Mesenchymal stem cell (in vitro differentiated cells and primary cell): ENCODE data around the gene NEK11.

Experiments
- DNase-seq: peaks from one replicate; pipeline ENCODE4 v3.0.0-alpha.2; 2013
- H2AFZ ChIP-seq: one replicate; pipeline ENCODE4 v1.6.1; 2013; ENCODE audit warnings: low read depth, mild to moderate bottlenecking, control low read depth, inconsistent platforms, low read length, moderate library complexity
- H2AK5ac ChIP-seq: 2 replicates; pipeline ENCODE4 v1.6.1; 2013; ENCODE audit warnings: low read length, moderate library complexity, mild to moderate bottlenecking, inconsistent platforms; ENCODE audit not compliant: severe bottlenecking
- H2BK120ac ChIP-seq: one replicate; pipeline ENCODE4 v1.6.1; 2013; ENCODE audit warnings: low read depth, mild to moderate bottlenecking, inconsistent platforms, low read length, moderate library complexity
- H2BK12ac ChIP-seq, 2 experiments: one replicate each; pipeline ENCODE4 v1.6.1; 2013; ENCODE audit warnings: inconsistent platforms in 2 of 2, low read length in 2 of 2, mild to moderate bottlenecking in 2 of 2, moderate library complexity in 2 of 2, control low read depth in 1 of 2
- H2BK15ac ChIP-seq: one replicate; pipeline ENCODE4 v1.6.1; 2013; ENCODE audit warnings: mild to moderate bottlenecking, low read depth, inconsistent platforms; ENCODE audit not compliant: poor library complexity, severe bottlenecking
- H2BK5ac ChIP-seq: 2 replicates; pipeline ENCODE4 v1.6.1; 2013; ENCODE audit warnings: low read depth, mild to moderate bottlenecking, low read length, control low read depth, inconsistent platforms; ENCODE audit not compliant: poor library complexity, severe bottlenecking
- H3K14ac ChIP-seq, 2 experiments: one replicate each; pipeline ENCODE4 v1.6.1; 2013; ENCODE audit warnings: inconsistent platforms in 2 of 2, low read length in 2 of 2, control low read depth in 1 of 2, mild to moderate bottlenecking in 1 of 2, moderate library complexity in 1 of 2
- H3K18ac ChIP-seq, 2 experiments: one replicate each; pipeline ENCODE4 v1.6.1; 2013; ENCODE audit warnings: inconsistent platforms in 2 of 2, low read length in 2 of 2, control low read depth in 1 of 2, low read depth in 1 of 2, mild to moderate bottlenecking in 1 of 2
- H3K23ac ChIP-seq, 2 experiments: one replicate each; pipeline ENCODE4 v1.6.1; 2013; ENCODE audit warnings: inconsistent platforms in 2 of 2, low read length in 2 of 2, mild to moderate bottlenecking in 2 of 2, moderate library complexity in 2 of 2, control low read depth in 1 of 2
- H3K27ac ChIP-seq: 2 replicates; pipeline ENCODE4 v1.5.1; 2013; ENCODE audit warnings: mild to moderate bottlenecking, moderate library complexity, low read length, control low read depth, inconsistent platforms; ENCODE audit not compliant: poor library complexity, severe bottlenecking
- H3K27me3 ChIP-seq, 2 experiments: 2 replicates each; pipeline versions ENCODE4 v1.6.1 to v1.7.0; 2013; ENCODE audit warnings: low read length in 2 of 2, mild to moderate bottlenecking in 2 of 2, moderate library complexity in 2 of 2, control low read depth in 1 of 2, inconsistent platforms in 1 of 2; ENCODE audit not compliant: control insufficient read depth in 1 of 2, insufficient read depth in 1 of 2
- H3K36me3 ChIP-seq, 2 experiments: 2 replicates each; pipeline versions ENCODE4 v1.6.1 to v1.7.0; 2013; ENCODE audit warnings: low read length in 2 of 2, control low read depth in 1 of 2, inconsistent platforms in 1 of 2, low read depth in 1 of 2, mild to moderate bottlenecking in 1 of 2; ENCODE audit not compliant: insufficient read depth in 2 of 2, control insufficient read depth in 1 of 2
- H3K4ac ChIP-seq, 2 experiments: one replicate each; pipeline ENCODE4 v1.6.1; 2013; ENCODE audit warnings: inconsistent platforms in 2 of 2, low read length in 2 of 2, mild to moderate bottlenecking in 2 of 2, moderate library complexity in 2 of 2, control low read depth in 1 of 2, low read depth in 1 of 2
- H3K4me1 ChIP-seq: 2 replicates; pipeline ENCODE4 v1.6.1; 2013; ENCODE audit warnings: low read depth, low read length, control low read depth; ENCODE audit not compliant: control insufficient read depth, insufficient read depth
- H3K4me2 ChIP-seq: 2 replicates; pipeline ENCODE4 v1.6.1; 2013; ENCODE audit warnings: low read length, mild to moderate bottlenecking, inconsistent platforms; ENCODE audit not compliant: poor library complexity, severe bottlenecking
- H3K4me3 ChIP-seq, 2 experiments: 2 replicates each; pipeline versions ENCODE4 v1.5.1 to v1.7.0; 2013; ENCODE audit warnings: low read length in 2 of 2, mild to moderate bottlenecking in 2 of 2, control low read depth in 1 of 2, low read depth in 1 of 2; ENCODE audit not compliant: insufficient read depth in 1 of 2
- H3K79me1 ChIP-seq: replicated peaks from 2 replicates; pipeline ENCODE4 v1.6.1; 2013; ENCODE audit warnings: mild to moderate bottlenecking, control low read depth, low read length, inconsistent platforms; ENCODE audit not compliant: poor library complexity, severe bottlenecking
- H3K9ac ChIP-seq: 2 replicates; pipeline ENCODE4 v1.7.0; 2013; ENCODE audit warnings: mild to moderate bottlenecking, low read length, moderate library complexity
- H3K9me3 ChIP-seq: 2 replicates; pipeline ENCODE4 v1.7.0; 2013; ENCODE audit warnings: mild to moderate bottlenecking, low read length; ENCODE audit not compliant: control insufficient read depth
- H4K8ac ChIP-seq: one replicate; pipeline ENCODE4 v1.6.1; 2013; ENCODE audit warnings: inconsistent platforms, mild to moderate bottlenecking, low read length, moderate library complexity
- H4K91ac ChIP-seq: one replicate; pipeline ENCODE4 v1.6.1; 2013; ENCODE audit warnings: mild to moderate bottlenecking, low read length, inconsistent platforms
- WGBS: methylation state at CpG from one replicate; pipeline ENCODE4 v1.1.7; 2013; ENCODE audit warnings: mixed read lengths; 5-methylcytosine and 5-hydroxymethylcytosine counted together

The NEK11 gene

GRCh38 chr3:131304890-131305289 is 278.2 kb downstream of the NEK11 start:
- no peak overlapping the region for H3K4me3 ChIP-seq
- no peak overlapping the region for H4K91ac ChIP-seq
- H3K14ac ChIP-seq, result peak overlapping the region in 1 of 2 experiments; percentile 42
- H3K4me2 ChIP-seq, result no peak overlapping the region
- WGBS, result 81% methylated on average over 5 of the region's 5 CpGs
- H3K9me3 ChIP-seq, result no peaks in the 10 kb centered on the region
- H4K8ac ChIP-seq, result no peak overlapping the region
- H3K23ac ChIP-seq, result no peak overlapping the region
- no peak overlapping the region for H2BK120ac ChIP-seq
- H3K36me3 ChIP-seq, result peaks cover 0 to 3% of the 10 kb centered on the region in 2 experiments
- H2BK5ac ChIP-seq, result no peak overlapping the region
- H3K4ac ChIP-seq, result no peak overlapping the region
- no peak overlapping the region for H2BK12ac ChIP-seq
- no peak overlapping the region for H3K9ac ChIP-seq
- no peak for DNase-seq
- H2BK15ac ChIP-seq, result no peak overlapping the region
- no peak overlapping the region for H3K27ac ChIP-seq
- no peak overlapping the region for H2AFZ ChIP-seq
- no peaks in the 10 kb centered on the region for H3K4me1 ChIP-seq
- no peak overlapping the region for H2AK5ac ChIP-seq
- peaks cover 1% of the 10 kb centered on the region for H3K79me1 ChIP-seq
- no peaks in the 10 kb centered on the region for H3K27me3 ChIP-seq
- H3K18ac ChIP-seq, result no peak overlapping the region

DNA sequence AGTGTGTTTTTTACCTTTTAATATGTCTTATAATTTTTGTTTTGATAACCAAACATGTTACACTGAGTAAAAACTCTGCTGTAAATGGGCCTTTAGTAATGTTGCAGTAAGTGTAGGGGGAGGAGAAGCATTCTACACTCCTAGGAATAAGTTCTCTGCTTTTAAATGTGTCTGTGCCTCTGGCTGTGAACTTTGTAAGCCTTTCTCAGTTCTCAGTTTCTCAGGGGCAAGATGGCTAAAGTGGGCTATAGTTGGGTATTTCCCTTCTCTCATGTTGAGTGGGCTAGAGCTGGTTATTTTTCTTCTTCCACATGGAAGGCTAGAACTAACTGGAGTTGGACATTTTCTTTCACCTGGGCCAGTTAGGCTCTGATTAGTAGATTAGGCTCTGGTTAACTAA is 279.6 kb downstream of the NEK11 start:
- no peaks in the 10 kb centered on the region for H3K27me3 ChIP-seq
- H2BK12ac ChIP-seq, result no peak overlapping the region
- H3K4ac ChIP-seq, result no peak overlapping the region
- no peak overlapping the region for H4K91ac ChIP-seq
- peaks cover 1% of the 10 kb centered on the region for H3K79me1 ChIP-seq
- H3K23ac ChIP-seq, result no peak overlapping the region
- H3K4me3 ChIP-seq, result no peak overlapping the region
- no peak overlapping the region for H3K9ac ChIP-seq
- no peaks in the 10 kb centered on the region for H3K9me3 ChIP-seq
- no peak overlapping the region for H3K14ac ChIP-seq
- H2BK120ac ChIP-seq, result no peak overlapping the region
- no peaks in the 10 kb centered on the region for H3K4me1 ChIP-seq
- no peak overlapping the region for H3K18ac ChIP-seq
- H4K8ac ChIP-seq, result no peak overlapping the region
- no peak overlapping the region for H3K27ac ChIP-seq
- H2AK5ac ChIP-seq, result no peak overlapping the region
- H3K36me3 ChIP-seq, result peaks cover 0 to 3% of the 10 kb centered on the region in 2 experiments
- H3K4me2 ChIP-seq, result no peak overlapping the region
- no peak overlapping the region for H2AFZ ChIP-seq
- H2BK5ac ChIP-seq, result no peak overlapping the region
- H2BK15ac ChIP-seq, result no peak overlapping the region
- no peak for DNase-seq

DNA sequence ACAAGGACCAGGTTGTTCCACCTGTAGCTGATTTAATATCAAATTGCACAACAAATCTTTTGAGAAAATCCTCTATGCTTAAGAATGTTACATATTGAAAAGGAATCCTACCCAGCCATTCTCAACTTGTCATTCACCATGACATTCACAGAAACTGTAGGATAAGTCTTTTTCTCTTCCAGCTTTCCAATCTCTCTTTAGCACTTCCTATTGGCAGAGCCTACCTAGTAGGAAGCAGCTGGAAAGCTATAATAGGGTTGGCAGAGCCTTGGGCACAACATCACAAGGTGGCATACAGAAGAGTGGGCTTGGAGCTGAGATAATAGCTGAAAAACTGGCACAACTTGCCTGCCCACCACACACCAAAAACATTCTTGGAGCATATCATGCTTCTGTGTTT is 287.6 kb downstream of the NEK11 start:
- Histone ChIP-seq H3K27ac (no peak overlapping the region), H3K4me1 (no peaks in the 10 kb centered on the region), H2AFZ (no peak overlapping the region), H3K4ac (no peak overlapping the region), H3K79me1 (no peaks in the 10 kb centered on the region), H3K27me3 (no peaks in the 10 kb centered on the region), H3K4me2 (no peak overlapping the region), H3K36me3 (no peaks in the 10 kb centered on the region), H3K14ac (no peak overlapping the region), H3K9ac (no peak overlapping the region), H3K9me3 (no peaks in the 10 kb centered on the region), H2BK15ac (no peak overlapping the region), H4K8ac (no peak overlapping the region), H2BK12ac (no peak overlapping the region), H3K4me3 (no peak overlapping the region), H2BK5ac (no peak overlapping the region), H2AK5ac (no peak overlapping the region), H3K18ac (no peak overlapping the region), H3K23ac (no peak overlapping the region), H2BK120ac (no peak overlapping the region), H4K91ac (no peak overlapping the region)
- DNase-seq, result no peak

- H3K27me3 ChIP-seq, result no peaks in the 10 kb centered on the region
- H3K18ac ChIP-seq, result no peak overlapping the region
- no peaks in the 10 kb centered on the region for H3K36me3 ChIP-seq
- no peak overlapping the region for H4K91ac ChIP-seq
- H3K4me2 ChIP-seq, result no peak overlapping the region
- no peak overlapping the region for H3K4me3 ChIP-seq
- H3K9ac ChIP-seq, result no peak overlapping the region
- no peaks in the 10 kb centered on the region for H3K9me3 ChIP-seq
- H4K8ac ChIP-seq, result no peak overlapping the region
- no peak overlapping the region for H3K4ac ChIP-seq
- H2AFZ ChIP-seq, result no peak overlapping the region
- no peak overlapping the region for H2BK12ac ChIP-seq
- no peak overlapping the region for H2BK120ac ChIP-seq
- H3K4me1 ChIP-seq, result no peaks in the 10 kb centered on the region
- no peak overlapping the region for H3K27ac ChIP-seq
- no peak for DNase-seq
- 100% methylated on average over 1 of the region's 2 CpGs for WGBS
- H2AK5ac ChIP-seq, result no peak overlapping the region
- H3K23ac ChIP-seq, result no peak overlapping the region
- H3K79me1 ChIP-seq, result no peaks in the 10 kb centered on the region
- H3K14ac ChIP-seq, result no peak overlapping the region
- H2BK15ac ChIP-seq, result no peak overlapping the region
- H2BK5ac ChIP-seq, result no peak overlapping the region
These were observed 288.5 kb downstream of the NEK11 start for GRCh38 chr3:131315162-131315561.
